Lung (tissue), 12 donors: Measurements from ENCODE around the gene HSPE1. TPM values are rescaled to one million over a fixed set of nuclear protein-coding genes. Genes with fewer than 3 reads are reported as not detected.

ENCODE experiments used
- ATAC-seq: fragments of 200-7000 bp; cut with Tn5 transposase; one replicate; pipeline ENCODE4 v1.9.1; 2020; ENCODE audit warnings: moderate number of reproducible peaks; ENCODE audit not compliant: insufficient read depth, low FRiP score
- DNase-seq, 3 donors: peaks; one replicate each; pipeline ENCODE4 v3.0.0-alpha.2; 2013 to 2017
- H3K27ac ChIP-seq, 2 donors: one replicate each; pipeline ENCODE4 v1.5.1; 2013; ENCODE audit warnings: mild to moderate bottlenecking in 2 of 2, moderate library complexity in 2 of 2, control low read depth in 1 of 2, inconsistent platforms in 1 of 2, low read depth in 1 of 2, low read length in 1 of 2
- H3K27me3 ChIP-seq, 3 donors: one replicate each; pipeline ENCODE4 v1.5.1; 2013; ENCODE audit warnings: low read length in 2 of 3; ENCODE audit not compliant: control insufficient read depth in 3 of 3, insufficient read depth in 3 of 3
- H3K36me3 ChIP-seq, 4 donors: one replicate each; pipeline ENCODE4 v1.5.1; 2013; ENCODE audit warnings: low read length in 4 of 4, mild to moderate bottlenecking in 1 of 4, moderate library complexity in 1 of 4; ENCODE audit not compliant: control insufficient read depth in 4 of 4, insufficient read depth in 4 of 4
- H3K4me1 ChIP-seq, 5 donors: one replicate each; pipeline ENCODE4 v1.5.1; 2013; ENCODE audit warnings: low read length in 5 of 5, mild to moderate bottlenecking in 2 of 5, moderate library complexity in 1 of 5; ENCODE audit not compliant: control insufficient read depth in 5 of 5, insufficient read depth in 5 of 5
- H3K4me3 ChIP-seq: one replicate; pipeline ENCODE4 v1.5.1; 2013; ENCODE audit warnings: mild to moderate bottlenecking, control low read depth, moderate library complexity
- H3K9ac ChIP-seq, 2 donors: one replicate each; pipeline ENCODE4 v1.5.1; 2013; ENCODE audit warnings: low read length in 2 of 2, control low read depth in 1 of 2; ENCODE audit not compliant: insufficient read depth in 1 of 2
- H3K9me3 ChIP-seq, 4 donors: one replicate each; pipeline ENCODE4 v1.5.1; 2013; ENCODE audit warnings: low read length in 3 of 4, mild to moderate bottlenecking in 1 of 4, moderate library complexity in 1 of 4; ENCODE audit not compliant: control insufficient read depth in 4 of 4, insufficient read depth in 3 of 4
- CTCF ChIP-seq: IDR thresholded peaks from 2 replicates; pipeline ENCODE4 v1.5.1; 2012; ENCODE audit warnings: mild to moderate bottlenecking; ENCODE audit errors: control extremely low read depth, extremely low read depth
- WGBS, 2 donors: extraction: QIAGEN DNeasy Blood & Tissue Kit; methylation state at CpG; one replicate each; pipeline ENCODE4 v1.1.7; 2013; 5-methylcytosine and 5-hydroxymethylcytosine counted together
- polyA plus RNA-seq, 2 donors: library from polyadenylated mRNA; stranded (reverse); fragments of 200-250 nt; gene quantifications; one replicate each; pipeline ENCODE4 v1.2.1, GENCODE V29; 2013
- total RNA-seq, 2 donors: library from RNA; depleted of rRNA in 1 of 2; stranded (reverse); fragments of >200 nt in 1 of 2; gene quantifications; one replicate each; pipeline ENCODE4 v1.2.1, GENCODE V29; 2014 to 2021
- donor health status: control.
- donor health status: control.
- donor health status: Bipolar disorder and iron deficiency.
- donor health status: healthy.
- donor health status: DM: yes; HTN: yes; CAD: no.

Gene HSPE1
- total and polyA plus RNA-seq, 4 donors: 64.6 to 332 (median 152) TPM

- ATAC-seq (peak; percentile 99), DNase-seq (peak; percentile 97 to 99 (median 97))
- H3K9me3 ChIP-seq: no peaks in the 10 kb centered on the region
- H3K4me3 ChIP-seq: peak within 1 kb of the TSS; percentile 100
- WGBS, 2 donors: 0% methylated on average over 58 to 66 of the region's 66 CpGs
- peak within 1 kb of the TSS; percentile 88 to 97 for H3K9ac ChIP-seq
- H3K4me1 ChIP-seq: peaks cover 0 to 22% (median 5%) of the 10 kb centered on the region in 5 donors
- no peaks in the 10 kb centered on the region for H3K36me3 ChIP-seq
- TF ChIP-seq CTCF: no peak
- H3K27me3 ChIP-seq: no peaks in the 10 kb centered on the region
- peak within 1 kb of the TSS; percentile 89 to 98 for H3K27ac ChIP-seq
Observed at GRCh38 chr2:197515739-197516392, 15.7 kb downstream of the HSPE1 start, which contains the start of gene MOB4. Gene MOB4 (plus strand): TSS chr2:197516066. CDS start chr2:197516087, 21 bp downstream.

- DNase-seq (peak in 2 of 3 donors; percentile 48 to 52), ATAC-seq (peak; percentile 5)
- Histone ChIP-seq H3K4me3 (peak overlapping the region; percentile 100), H3K27me3 (no peaks in the 10 kb centered on the region), H3K36me3 (no peaks in the 10 kb centered on the region), H3K9ac (peak overlapping the region; percentile 88 to 97), H3K9me3 (no peaks in the 10 kb centered on the region), H3K27ac (peak overlapping the region; percentile 89 to 97), H3K4me1 (peaks cover 0 to 22% (median 5%) of the 10 kb centered on the region in 5 donors)
- WGBS, 2 donors: 0 to 1% methylated on average over 17 of the region's 17 CpGs
- no peak for TF ChIP-seq CTCF
Observed at GRCh38 chr2:197516393-197516761, 16.2 kb downstream of the HSPE1 start.

GRCh38 chr2:197517150-197517549, 17.0 kb downstream of the HSPE1 start:
- DNase-seq (no peak), ATAC-seq (no peak)
- WGBS, 2 donors: 27 to 36% methylated on average over 2 of the region's 2 CpGs
- Histone ChIP-seq H3K9me3 (no peaks in the 10 kb centered on the region), H3K27ac (no peak overlapping the region), H3K4me3 (no peak overlapping the region), H3K9ac (peak overlapping the region in 1 of 2 donors; percentile 97), H3K4me1 (peaks cover 0 to 22% (median 5%) of the 10 kb centered on the region in 5 donors), H3K36me3 (peaks cover 0 to 4% (median 0%) of the 10 kb centered on the region in 4 donors), H3K27me3 (no peaks in the 10 kb centered on the region)
- TF ChIP-seq CTCF: no peak
